SK-N-SH (cell line): Measurements from ENCODE around the gene CTBP2. TPM values are rescaled to one million over a fixed set of nuclear protein-coding genes. Genes with fewer than 3 reads are reported as not detected.
A peak's percentile ranks its signal among the peaks of the same experiment; 100 is the strongest.

ENCODE experiments used
- CTCF ChIA-PET: fragments of 300-600, 350-600 bp; formaldehyde crosslinking; extraction: SDS; loops from one replicate; lab custom pipeline; 2021; lab: Yijun Ruan, JAX
- POLR2A ChIA-PET: fragments of 350-600 bp; sonication (Branson Sonifier 250); formaldehyde crosslinking; extraction: SDS; loops from one replicate; lab custom pipeline; 2020; ENCODE audit warnings: antibody characterized with exemption, inconsistent platforms; lab: Yijun Ruan, JAX
- DNase-seq: peaks from one replicate; pipeline ENCODE4 v3.0.0; 2012
- H2AFZ ChIP-seq: fragments of 200-600 bp; sonication (generic); 2 replicates; pipeline ENCODE4 v1.8.1; 2016; ENCODE audit warnings: antibody characterized with exemption, mild to moderate bottlenecking, low read depth
- H3F3A ChIP-seq: fragments of 200-600 bp; sonication (generic); replicated peaks from 2 replicates; pipeline ENCODE3; 2016; ENCODE audit warnings: antibody characterized with exemption, mild to moderate bottlenecking; ENCODE audit not compliant: insufficient read depth
- H3K27ac ChIP-seq, 2 experiments: fragments of 200-500 bp in 1 of 2; fragments of 200-600 bp in 1 of 2; sonication (Bioruptor generic) in 1 of 2; sonication (generic), shearing (Covaris generic) in 1 of 2; 2 replicates each; pipeline versions ENCODE4 v1.5.1 to v1.6.1; 2014 to 2016; ENCODE audit warnings: low read depth in 2 of 2, inconsistent platforms in 1 of 2, low read length in 1 of 2, mild to moderate bottlenecking in 1 of 2, mixed read lengths in 1 of 2
- H3K27me3 ChIP-seq: fragments of 200-600 bp; sonication (generic), shearing (Covaris generic); 2 replicates; pipeline ENCODE4 v1.6.1; 2016; ENCODE audit warnings: mixed run types; ENCODE audit not compliant: insufficient read depth
- H3K36me3 ChIP-seq, 2 experiments: fragments of 200-500 bp in 1 of 2; fragments of 200-600 bp in 1 of 2; sonication (Bioruptor generic) in 1 of 2; sonication (generic) in 1 of 2; replicated peaks in 1 of 2; 2 replicates each; pipeline versions ENCODE3 to v1.5.1; 2014 to 2016; ENCODE audit warnings: low read length in 1 of 2, mild to moderate bottlenecking in 1 of 2; ENCODE audit not compliant: insufficient read depth in 2 of 2, control insufficient read depth in 1 of 2
- H3K4me1 ChIP-seq, 2 experiments: fragments of 200-500 bp in 1 of 2; fragments of 200-600 bp in 1 of 2; sonication (Bioruptor generic) in 1 of 2; sonication (generic), shearing (Covaris generic) in 1 of 2; 2 replicates each; pipeline versions ENCODE4 v1.5.1 to v1.6.1; 2014 to 2016; ENCODE audit warnings: low read depth in 1 of 2, low read length in 1 of 2, mixed run types in 1 of 2; ENCODE audit not compliant: insufficient read depth in 2 of 2, control insufficient read depth in 1 of 2
- H3K4me2 ChIP-seq: fragments of 200-600 bp; sonication (generic), shearing (Covaris generic); 2 replicates; pipeline ENCODE4 v1.6.1; 2017; ENCODE audit warnings: mixed run types
- H3K4me3 ChIP-seq, 2 experiments: fragments of 200-500 bp in 1 of 2; fragments of 200-600 bp in 1 of 2; sonication (Bioruptor generic) in 1 of 2; sonication (generic), shearing (Covaris generic) in 1 of 2; 2 replicates each; pipeline versions ENCODE4 v1.5.1 to v1.8.1; 2014 to 2016; ENCODE audit warnings: low read depth in 2 of 2, inconsistent platforms in 1 of 2, low read length in 1 of 2, mild to moderate bottlenecking in 1 of 2, mixed read lengths in 1 of 2, moderate library complexity in 1 of 2
- H3K79me2 ChIP-seq: fragments of 200-600 bp; sonication (generic); 2 replicates; pipeline ENCODE4 v1.8.1; 2017; ENCODE audit warnings: mild to moderate bottlenecking; ENCODE audit not compliant: insufficient read depth
- H3K9ac ChIP-seq: fragments of 200-600 bp; sonication (generic); 2 replicates; pipeline ENCODE4 v1.6.1; 2017; ENCODE audit warnings: mixed run types
- H3K9me2 ChIP-seq: fragments of 200-600 bp; sonication (generic); 2 replicates; pipeline ENCODE4 v1.6.1; 2017; ENCODE audit warnings: mixed run types
- H3K9me3 ChIP-seq: fragments of 200-600 bp; sonication (generic); 2 replicates; pipeline ENCODE4 v1.6.1; 2017; ENCODE audit warnings: mixed run types, mild to moderate bottlenecking, moderate library complexity
- H4K20me1 ChIP-seq: fragments of 200-600 bp; sonication (generic); 2 replicates; pipeline ENCODE4 v1.6.1; 2017; ENCODE audit warnings: mild to moderate bottlenecking, mixed run types; ENCODE audit not compliant: insufficient read depth
- EP300 ChIP-seq, 2 experiments: IDR thresholded peaks; 2 replicates each; pipeline versions ENCODE4 v1.4.0 to v1.6.1; 2012; ENCODE audit warnings: borderline replicate concordance in 1 of 2, low read depth in 1 of 2, low read length in 1 of 2
- FOSL2 ChIP-seq: IDR thresholded peaks from 2 replicates; pipeline ENCODE4 v1.4.0; 2012; ENCODE audit warnings: low read depth, mild to moderate bottlenecking, moderate library complexity, borderline replicate concordance
- FOXJ3 ChIP-seq: sonication (generic); formaldehyde crosslinking; IDR thresholded peaks from 2 replicates; pipeline ENCODE4 v1.5.1; 2020; ENCODE audit warnings: mild to moderate bottlenecking, missing genetic modification reagents
- GATA2 ChIP-seq: sonication (generic); formaldehyde crosslinking; IDR thresholded peaks from 2 replicates; pipeline ENCODE4 v1.5.0; 2020; ENCODE audit warnings: mild to moderate bottlenecking, missing genetic modification reagents
- MXI1 ChIP-seq: IDR thresholded peaks from 2 replicates; pipeline ENCODE4 v1.6.1; 2012; ENCODE audit warnings: mild to moderate bottlenecking, low read depth, low read length, improper control_type of control experiment
- NRF1 ChIP-seq: IDR thresholded peaks from 2 replicates; pipeline ENCODE4 v1.6.1; 2012; ENCODE audit warnings: low read depth, mild to moderate bottlenecking, low read length
- POLR2AphosphoS5 ChIP-seq: IDR thresholded peaks from 2 replicates; pipeline ENCODE4 v1.6.1; 2012; ENCODE audit warnings: low read depth, low read length
- RXRA ChIP-seq: IDR thresholded peaks from 2 replicates; pipeline ENCODE4 v1.4.0; 2012; ENCODE audit warnings: low read depth, mild to moderate bottlenecking, borderline replicate concordance
- YY1 ChIP-seq: IDR thresholded peaks from 2 replicates; pipeline ENCODE4 v1.4.0; 2012; ENCODE audit warnings: low read depth, mild to moderate bottlenecking
- WGBS: methylation state at CpG from one replicate; pipeline ENCODE4 v1.1.6; 2017; ENCODE audit warnings: low lambda C conversion rate; 5-methylcytosine and 5-hydroxymethylcytosine counted together
- polyA plus RNA-seq, 3 experiments: library from polyadenylated mRNA; depleted of rRNA; stranded (reverse); fragments of >200 nt; gene quantifications; 2 replicates each; pipeline ENCODE4 v1.2.3, GENCODE V29; 2012
- TF ChIP-seq, protein P1 (sequence below): IDR thresholded peaks from 2 replicates; pipeline ENCODE4 v1.6.1; 2012; ENCODE audit warnings: mild to moderate bottlenecking, low read depth, low read length, moderate library complexity
- TF ChIP-seq, protein P2 (sequence below): IDR thresholded peaks from 2 replicates; pipeline ENCODE4 v1.4.0; 2012; ENCODE audit warnings: low read depth, borderline replicate concordance

CTBP2 gene
- polyA plus RNA-seq, 1 of the 3 experiments (the other 2 are of a cell fraction): 69.7 TPM

DNA sequence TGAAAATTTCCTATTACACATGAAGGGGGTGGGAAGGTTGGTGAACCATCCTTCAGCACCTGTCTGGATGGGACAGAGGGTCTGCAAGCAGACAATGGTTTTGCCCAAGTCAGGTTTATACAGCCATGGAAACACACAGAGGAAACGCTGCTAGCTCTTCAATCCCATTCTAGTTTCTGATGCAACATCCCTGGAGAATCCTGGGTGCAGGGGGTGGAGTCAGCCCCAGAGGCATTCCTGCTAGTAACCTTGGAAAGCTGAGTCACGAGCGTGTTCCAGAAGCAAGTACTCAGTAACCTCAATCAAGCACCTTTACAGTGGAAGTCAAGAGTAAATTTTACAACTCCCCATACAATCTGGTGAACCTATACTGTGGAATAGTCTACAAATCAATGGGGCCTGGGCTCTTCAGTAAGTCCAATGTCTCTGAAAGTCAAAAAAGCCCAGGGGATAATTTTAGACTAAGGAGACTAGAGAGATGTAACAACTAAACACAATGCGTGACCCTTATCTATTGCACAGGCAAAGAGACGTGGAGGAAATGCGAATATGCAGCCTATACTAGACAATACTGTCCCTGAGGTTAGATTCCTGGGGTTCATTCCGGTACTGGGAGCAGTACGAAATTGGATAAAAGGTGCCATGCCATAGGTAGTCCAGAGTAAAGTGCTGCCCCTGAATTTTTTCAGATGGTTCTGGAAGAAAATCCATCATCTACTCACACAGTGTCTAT is 123.1 kb downstream of the CTBP2 start:
- H3F3A ChIP-seq: peaks cover 20% of the 10 kb centered on the region
- no peak overlapping the region for H3K4me3 ChIP-seq
- H3K9ac ChIP-seq: no peak overlapping the region
- H4K20me1 ChIP-seq: peaks cover 55% of the 10 kb centered on the region
- no peak for DNase-seq
- H3K4me2 ChIP-seq: no peak overlapping the region
- H3K4me1 ChIP-seq: peaks cover 52 to 75% of the 10 kb centered on the region in 2 experiments
- CTCF ChIA-PET: interaction anchor here (1.5 to 7.9 kb wide), 5 partner anchors 9 to 44 kb away, joined by 5 to 70 read pairs (median 17); no protein-coding TSS in a partner anchor
- no peaks in the 10 kb centered on the region for H3K27me3 ChIP-seq
- H2AFZ ChIP-seq: no peak overlapping the region
- no peaks in the 10 kb centered on the region for H3K9me3 ChIP-seq
- H3K79me2 ChIP-seq: peaks cover 89% of the 10 kb centered on the region
- WGBS: 90% methylated on average over 8 of the region's 8 CpGs
- POLR2A ChIA-PET: interaction anchor here (1.1 to 1.8 kb wide), 2 partner anchors 9 to 11 kb away, joined by 3 to 6 read pairs; no protein-coding TSS in a partner anchor
- TF ChIP-seq, protein P1, sequence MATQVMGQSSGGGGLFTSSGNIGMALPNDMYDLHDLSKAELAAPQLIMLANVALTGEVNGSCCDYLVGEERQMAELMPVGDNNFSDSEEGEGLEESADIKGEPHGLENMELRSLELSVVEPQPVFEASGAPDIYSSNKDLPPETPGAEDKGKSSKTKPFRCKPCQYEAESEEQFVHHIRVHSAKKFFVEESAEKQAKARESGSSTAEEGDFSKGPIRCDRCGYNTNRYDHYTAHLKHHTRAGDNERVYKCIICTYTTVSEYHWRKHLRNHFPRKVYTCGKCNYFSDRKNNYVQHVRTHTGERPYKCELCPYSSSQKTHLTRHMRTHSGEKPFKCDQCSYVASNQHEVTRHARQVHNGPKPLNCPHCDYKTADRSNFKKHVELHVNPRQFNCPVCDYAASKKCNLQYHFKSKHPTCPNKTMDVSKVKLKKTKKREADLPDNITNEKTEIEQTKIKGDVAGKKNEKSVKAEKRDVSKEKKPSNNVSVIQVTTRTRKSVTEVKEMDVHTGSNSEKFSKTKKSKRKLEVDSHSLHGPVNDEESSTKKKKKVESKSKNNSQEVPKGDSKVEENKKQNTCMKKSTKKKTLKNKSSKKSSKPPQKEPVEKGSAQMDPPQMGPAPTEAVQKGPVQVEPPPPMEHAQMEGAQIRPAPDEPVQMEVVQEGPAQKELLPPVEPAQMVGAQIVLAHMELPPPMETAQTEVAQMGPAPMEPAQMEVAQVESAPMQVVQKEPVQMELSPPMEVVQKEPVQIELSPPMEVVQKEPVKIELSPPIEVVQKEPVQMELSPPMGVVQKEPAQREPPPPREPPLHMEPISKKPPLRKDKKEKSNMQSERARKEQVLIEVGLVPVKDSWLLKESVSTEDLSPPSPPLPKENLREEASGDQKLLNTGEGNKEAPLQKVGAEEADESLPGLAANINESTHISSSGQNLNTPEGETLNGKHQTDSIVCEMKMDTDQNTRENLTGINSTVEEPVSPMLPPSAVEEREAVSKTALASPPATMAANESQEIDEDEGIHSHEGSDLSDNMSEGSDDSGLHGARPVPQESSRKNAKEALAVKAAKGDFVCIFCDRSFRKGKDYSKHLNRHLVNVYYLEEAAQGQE: peak; percentile 64; the same call in 1 of the 2 replicates
- TF ChIP-seq NRF1: no peak
- TF ChIP-seq, protein P2, sequence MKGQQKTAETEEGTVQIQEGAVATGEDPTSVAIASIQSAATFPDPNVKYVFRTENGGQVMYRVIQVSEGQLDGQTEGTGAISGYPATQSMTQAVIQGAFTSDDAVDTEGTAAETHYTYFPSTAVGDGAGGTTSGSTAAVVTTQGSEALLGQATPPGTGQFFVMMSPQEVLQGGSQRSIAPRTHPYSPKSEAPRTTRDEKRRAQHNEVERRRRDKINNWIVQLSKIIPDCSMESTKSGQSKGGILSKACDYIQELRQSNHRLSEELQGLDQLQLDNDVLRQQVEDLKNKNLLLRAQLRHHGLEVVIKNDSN: no peak
- TF ChIP-seq FOXJ3 (CRISPR knock-in tag): no peak
- TF ChIP-seq, all 33 proteins: peak for 1
- H3K36me3 ChIP-seq: peaks cover 0 to 16% of the 10 kb centered on the region in 2 experiments
- H3K27ac ChIP-seq: peak overlapping the region; percentile 87 to 88; a peak in 3 of 4 replicates
- no peaks in the 10 kb centered on the region for H3K9me2 ChIP-seq

DNA sequence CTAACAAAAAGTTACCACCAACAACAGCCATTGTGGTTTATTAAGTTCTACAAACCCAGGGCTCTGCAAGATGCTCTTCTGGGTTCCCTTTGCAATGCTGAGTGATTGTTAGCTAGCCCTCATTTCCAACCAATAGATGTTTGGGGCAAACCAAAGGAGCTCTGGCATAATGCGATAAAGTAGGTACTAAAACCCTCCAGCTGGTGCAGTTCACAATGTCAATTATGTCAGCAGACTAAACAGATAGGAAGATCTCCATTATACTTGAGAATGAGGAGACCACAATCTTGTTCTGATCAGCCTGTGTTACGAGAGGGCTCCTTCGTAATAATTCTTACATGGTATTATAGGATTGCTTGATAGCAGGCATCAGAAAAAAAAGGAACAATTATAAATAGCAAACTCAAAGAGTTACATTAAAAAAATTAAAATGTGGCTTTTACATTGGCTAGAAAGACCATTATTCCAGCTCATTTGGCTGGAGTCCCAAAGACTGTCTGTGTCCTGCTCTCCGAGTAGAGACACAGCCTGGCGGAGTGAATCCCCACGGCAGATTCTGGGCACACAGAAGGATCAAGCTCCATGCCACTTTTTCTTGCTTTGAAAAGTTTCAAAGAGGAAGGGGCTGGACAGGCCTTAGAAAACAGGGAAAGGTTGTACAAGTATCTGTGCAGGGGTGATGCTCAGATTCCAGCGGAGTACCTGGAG is 124.6 kb downstream of the CTBP2 start:
- TF ChIP-seq GATA2 (CRISPR knock-in tag) (peak; percentile 64), RXRA (no peak), FOSL2 (no peak), MXI1 (0 out of 2 replicates have a peak, but pooled peaks have one; percentile 24), POLR2AphosphoS5 (no peak), YY1 (no peak), EP300 (IDR thresholded peaks at IDR 0.05; ENCODE audit: borderline replicate concordance in 1 of 2, low read depth in 1 of 2, low read length in 1 of 2) (peak in 1 of 2 experiments; percentile 45; a peak in 2 of 4 replicates)
- peak; percentile 69 for DNase-seq
- H3K27me3 ChIP-seq: no peaks in the 10 kb centered on the region
- H3K79me2 ChIP-seq: peaks cover 91% of the 10 kb centered on the region
- H3K27ac ChIP-seq: peak overlapping the region; percentile 87 to 88
- peak overlapping the region; percentile 54 for H3K4me2 ChIP-seq
- no peak overlapping the region for H2AFZ ChIP-seq
- no peaks in the 10 kb centered on the region for H3K9me2 ChIP-seq
- WGBS: 72% methylated on average over 7 of the region's 7 CpGs
- peaks cover 57% of the 10 kb centered on the region for H4K20me1 ChIP-seq
- peak overlapping the region; percentile 30 for H3K9ac ChIP-seq
- no peaks in the 10 kb centered on the region for H3K9me3 ChIP-seq
- H3K4me1 ChIP-seq: peaks cover 48 to 74% of the 10 kb centered on the region in 2 experiments
- H3K36me3 ChIP-seq: peaks cover 0 to 16% of the 10 kb centered on the region in 2 experiments
- H3K4me3 ChIP-seq: no peak overlapping the region
- H3F3A ChIP-seq: peaks cover 20% of the 10 kb centered on the region
- ChIA-PET POLR2A (interaction anchor here (0.8 to 1.4 kb wide), 4 partner anchors 10 to 28 kb away, joined by 3 to 4 read pairs (median 4); no protein-coding TSS in a partner anchor), CTCF (interaction anchor here (0.6 to 7.9 kb wide), 11 partner anchors 8 to 506 kb away, joined by 3 to 70 read pairs (median 5); no protein-coding TSS in a partner anchor)
